A549 (cell line): ENCODE results near the gene ZNF320.

Source experiments
- HDAC2 ChIP-seq: fragments of 200-600 bp; sonication (generic); IDR thresholded peaks from 2 replicates; pipeline ENCODE4 v1.6.1; 2016
- MAFK ChIP-seq: fragments of 450-650 bp; IDR thresholded peaks from 2 replicates; pipeline ENCODE4 v1.6.1; 2014; ENCODE audit not compliant: partially characterized antibody
- MYC ChIP-seq: IDR thresholded peaks from 2 replicates; pipeline ENCODE4 v1.6.1; 2012; ENCODE audit warnings: mild to moderate bottlenecking, inconsistent platforms, low read length, improper control_type of control experiment, borderline replicate concordance
- POLR2A ChIP-seq: IDR thresholded peaks from 2 replicates; pipeline ENCODE4 v1.6.1; 2012; ENCODE audit warnings: mild to moderate bottlenecking, low read length
- POLR2AphosphoS2 ChIP-seq: conservative IDR thresholded peaks from 2 replicates; pipeline ENCODE4 v1.6.1; 2012; ENCODE audit warnings: low read length, improper control_type of control experiment, inconsistent platforms
- RAD21 ChIP-seq, 2 experiments: fragments of >200 bp in 1 of 2; sonication (Bioruptor Twin) in 1 of 2; formaldehyde crosslinking in 1 of 2; IDR thresholded peaks in 1 of 2; conservative IDR thresholded peaks in 1 of 2; 2 replicates in 1 of 2; 3 replicates in 1 of 2; pipeline ENCODE4 v1.6.1; 2012 to 2018; ENCODE audit warnings: inconsistent platforms in 1 of 2
- SREBF2 ChIP-seq: fragments of 450-650 bp; IDR thresholded peaks from 2 replicates; pipeline ENCODE4 v1.6.1; 2014; ENCODE audit warnings: mild to moderate bottlenecking, moderate library complexity
- TF ChIP-seq, protein P1 (sequence below): fragments of >200 bp; sonication (Bioruptor Twin); formaldehyde crosslinking; IDR thresholded peaks from 3 replicates; pipeline ENCODE4 v1.5.1; 2016

- TF ChIP-seq, protein P1, sequence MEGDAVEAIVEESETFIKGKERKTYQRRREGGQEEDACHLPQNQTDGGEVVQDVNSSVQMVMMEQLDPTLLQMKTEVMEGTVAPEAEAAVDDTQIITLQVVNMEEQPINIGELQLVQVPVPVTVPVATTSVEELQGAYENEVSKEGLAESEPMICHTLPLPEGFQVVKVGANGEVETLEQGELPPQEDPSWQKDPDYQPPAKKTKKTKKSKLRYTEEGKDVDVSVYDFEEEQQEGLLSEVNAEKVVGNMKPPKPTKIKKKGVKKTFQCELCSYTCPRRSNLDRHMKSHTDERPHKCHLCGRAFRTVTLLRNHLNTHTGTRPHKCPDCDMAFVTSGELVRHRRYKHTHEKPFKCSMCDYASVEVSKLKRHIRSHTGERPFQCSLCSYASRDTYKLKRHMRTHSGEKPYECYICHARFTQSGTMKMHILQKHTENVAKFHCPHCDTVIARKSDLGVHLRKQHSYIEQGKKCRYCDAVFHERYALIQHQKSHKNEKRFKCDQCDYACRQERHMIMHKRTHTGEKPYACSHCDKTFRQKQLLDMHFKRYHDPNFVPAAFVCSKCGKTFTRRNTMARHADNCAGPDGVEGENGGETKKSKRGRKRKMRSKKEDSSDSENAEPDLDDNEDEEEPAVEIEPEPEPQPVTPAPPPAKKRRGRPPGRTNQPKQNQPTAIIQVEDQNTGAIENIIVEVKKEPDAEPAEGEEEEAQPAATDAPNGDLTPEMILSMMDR: no peak
- TF ChIP-seq MAFK: no peak
- TF ChIP-seq SREBF2: no peak
- TF ChIP-seq MYC: no peak
- TF ChIP-seq POLR2A: no peak
- no peak for TF ChIP-seq HDAC2
- TF ChIP-seq RAD21 (conservative IDR thresholded peaks at IDR 0.05 in 1 of 2, IDR thresholded peaks at IDR 0.05 in 1 of 2): no peak
- TF ChIP-seq POLR2AphosphoS2: no peak
These were observed at the start of gene ZNF320 for GRCh38 chr19:52897138-52897935.
